ENCODE results near the gene MXI1. TPM values are rescaled to one million over a fixed set of nuclear protein-coding genes. Genes with fewer than 3 reads are reported as not detected.

MXI1 gene
- total RNA-seq, 1 donor from 2014 or later: 27.6 TPM

- Mint-ChIP-seq H3K4me1 (ENCODE audit: low read depth) (peaks cover 19% of the 10 kb centered on the region), H3K9me3 (ENCODE audit: low read depth) (no peaks in the 10 kb centered on the region), H3K27me3 (peaks cover 9% of the 10 kb centered on the region), H3K36me3 (ENCODE audit: insufficient read depth) (no peaks in the 10 kb centered on the region), H3K4me3 (ENCODE audit: low read depth) (peak overlapping the region; percentile 98), H3K27ac (peak overlapping the region; percentile 98)
- TF ChIP-seq, protein P1, sequence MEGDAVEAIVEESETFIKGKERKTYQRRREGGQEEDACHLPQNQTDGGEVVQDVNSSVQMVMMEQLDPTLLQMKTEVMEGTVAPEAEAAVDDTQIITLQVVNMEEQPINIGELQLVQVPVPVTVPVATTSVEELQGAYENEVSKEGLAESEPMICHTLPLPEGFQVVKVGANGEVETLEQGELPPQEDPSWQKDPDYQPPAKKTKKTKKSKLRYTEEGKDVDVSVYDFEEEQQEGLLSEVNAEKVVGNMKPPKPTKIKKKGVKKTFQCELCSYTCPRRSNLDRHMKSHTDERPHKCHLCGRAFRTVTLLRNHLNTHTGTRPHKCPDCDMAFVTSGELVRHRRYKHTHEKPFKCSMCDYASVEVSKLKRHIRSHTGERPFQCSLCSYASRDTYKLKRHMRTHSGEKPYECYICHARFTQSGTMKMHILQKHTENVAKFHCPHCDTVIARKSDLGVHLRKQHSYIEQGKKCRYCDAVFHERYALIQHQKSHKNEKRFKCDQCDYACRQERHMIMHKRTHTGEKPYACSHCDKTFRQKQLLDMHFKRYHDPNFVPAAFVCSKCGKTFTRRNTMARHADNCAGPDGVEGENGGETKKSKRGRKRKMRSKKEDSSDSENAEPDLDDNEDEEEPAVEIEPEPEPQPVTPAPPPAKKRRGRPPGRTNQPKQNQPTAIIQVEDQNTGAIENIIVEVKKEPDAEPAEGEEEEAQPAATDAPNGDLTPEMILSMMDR (IDR thresholded peaks at IDR 0.05; ENCODE audit: unreplicated experiment): no peak
- DNase-seq (ENCODE audit: low spot score, unreplicated experiment): peak; percentile 52
These were observed 2.1 kb downstream of the MXI1 start for GRCh38 chr10:110209454-110209925.

GRCh38 chr10:110209926-110210673 lies 2.7 kb downstream of the MXI1 start:
- Mint-ChIP-seq H3K9me3 (ENCODE audit: low read depth) (no peaks in the 10 kb centered on the region), H3K27ac (peak overlapping the region; percentile 99), H3K36me3 (ENCODE audit: insufficient read depth) (no peaks in the 10 kb centered on the region), H3K27me3 (peaks cover 5% of the 10 kb centered on the region), H3K4me1 (ENCODE audit: low read depth) (peaks cover 19% of the 10 kb centered on the region), H3K4me3 (ENCODE audit: low read depth) (peak overlapping the region; percentile 98)
- peak; percentile 33 for DNase-seq (ENCODE audit: low spot score, unreplicated experiment)
- TF ChIP-seq, protein P1 (IDR thresholded peaks at IDR 0.05; ENCODE audit: unreplicated experiment): no peak

DNA sequence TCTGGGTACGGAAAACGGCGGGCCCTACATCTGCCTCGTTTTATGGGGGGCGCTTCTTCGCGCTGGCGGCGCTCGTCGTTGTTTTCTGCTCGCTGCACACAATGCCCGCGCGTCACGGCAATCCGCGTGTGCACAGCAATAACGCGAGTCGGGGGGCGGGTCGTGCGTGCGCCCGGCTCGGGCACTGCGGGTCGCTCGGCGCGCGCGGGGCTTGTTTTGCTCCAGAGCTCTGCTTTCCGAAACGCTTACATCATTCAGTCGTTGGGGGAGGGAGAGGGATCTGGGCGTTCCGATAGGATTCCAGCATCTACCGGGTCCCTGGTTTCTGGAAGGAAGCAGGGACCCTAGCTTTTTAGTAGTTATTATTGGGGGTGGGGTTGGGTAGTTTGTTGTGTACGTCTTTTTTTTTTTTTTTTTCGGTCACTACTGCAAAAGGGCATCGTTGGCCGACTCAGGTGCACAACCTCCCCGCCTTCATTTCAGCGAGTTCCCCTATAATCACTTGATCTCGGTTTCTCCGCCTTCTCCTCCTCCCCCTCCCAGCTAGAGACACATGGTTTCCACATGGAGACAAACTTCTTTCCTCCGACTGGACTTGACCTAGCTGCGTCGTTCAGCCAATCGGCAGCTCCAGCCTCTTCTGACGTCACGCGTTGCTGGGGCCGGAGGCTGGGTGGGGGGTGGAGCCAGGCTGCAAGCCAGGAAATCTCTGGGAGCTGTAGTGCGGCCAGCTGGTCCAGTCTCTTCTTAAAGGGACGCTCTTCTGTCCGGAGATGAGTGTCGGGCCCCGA lies 3.5 kb downstream of the MXI1 start:
- Mint-ChIP-seq H3K4me1 (ENCODE audit: low read depth) (peaks cover 24% of the 10 kb centered on the region), H3K9me3 (ENCODE audit: low read depth) (no peaks in the 10 kb centered on the region), H3K36me3 (ENCODE audit: insufficient read depth) (no peaks in the 10 kb centered on the region), H3K27ac (peak overlapping the region; percentile 99), H3K27me3 (peaks cover 4% of the 10 kb centered on the region), H3K4me3 (ENCODE audit: low read depth) (peak overlapping the region; percentile 95)
- peak; percentile 92 for DNase-seq (ENCODE audit: low spot score, unreplicated experiment)
- TF ChIP-seq, protein P1 (IDR thresholded peaks at IDR 0.05; ENCODE audit: unreplicated experiment): no peak

DNA sequence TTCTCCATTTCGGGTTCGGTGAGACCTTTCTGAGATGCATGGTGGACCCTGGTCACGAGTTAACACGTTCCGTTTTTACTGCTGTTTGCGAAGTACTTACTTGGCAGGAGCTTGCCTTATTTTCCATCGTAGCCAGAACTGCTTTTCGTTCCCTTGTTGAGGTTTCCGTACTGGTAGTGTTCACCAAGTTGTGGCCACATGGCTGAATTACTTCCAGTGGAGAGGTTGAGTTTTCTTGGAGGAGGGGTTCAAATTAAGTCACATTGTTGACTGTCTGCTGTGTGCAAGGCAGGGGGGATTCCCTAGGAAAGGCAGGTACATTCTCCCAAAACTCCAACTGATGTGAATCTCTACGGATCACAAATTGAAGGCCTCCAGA lies 4.0 kb downstream of the MXI1 start:
- peak overlapping the region; percentile 95 for H3K4me3 Mint-ChIP-seq (ENCODE audit: low read depth)
- peak overlapping the region; percentile 99 for H3K27ac Mint-ChIP-seq
- no peaks in the 10 kb centered on the region for H3K27me3 Mint-ChIP-seq

More for the DNA sequence above, 4.0 kb downstream of the MXI1 start:
- H3K4me1 Mint-ChIP-seq (ENCODE audit: low read depth): peaks cover 26% of the 10 kb centered on the region
- no peaks in the 10 kb centered on the region for H3K36me3 Mint-ChIP-seq (ENCODE audit: insufficient read depth)
- no peak for DNase-seq (ENCODE audit: low spot score, unreplicated experiment)
- TF ChIP-seq, protein P1 (IDR thresholded peaks at IDR 0.05; ENCODE audit: unreplicated experiment): no peak
- H3K9me3 Mint-ChIP-seq (ENCODE audit: low read depth): no peaks in the 10 kb centered on the region

Data from progenitor cell of endocrine pancreas (in vitro differentiated cells).